Endothelial cell of umbilical vein (primary cell): ENCODE data around the gene TAMALIN. TPM values are rescaled to one million over a fixed set of nuclear protein-coding genes. Genes with fewer than 3 reads are reported as not detected.
A peak's percentile ranks its signal among the peaks of the same experiment; 100 is the strongest.

ENCODE experiments used
- BruUV-seq: library from RNA; stranded (reverse); fragments of 400-500 nt; replicated peaks from 2 replicates; lab custom pipeline; 2021; lab: Mats Ljungman, UMichigan
- CTCF ChIA-PET: fragments of 300-600, 350-600 bp; sonication (Branson Sonifier 250); formaldehyde crosslinking; loops from one replicate; lab custom pipeline; 2021; ENCODE audit warnings: antibody characterized with exemption, inconsistent platforms; lab: Charles Lee
- POLR2A ChIA-PET: fragments of 300-600, 350-600 bp; sonication (Branson Sonifier 250); formaldehyde crosslinking; loops from one replicate; lab custom pipeline; 2021; ENCODE audit warnings: antibody characterized with exemption, inconsistent platforms; lab: Charles Lee
- DNase-seq: peaks from one replicate; pipeline ENCODE4 v3.0.0-alpha.2; 2011; ENCODE audit warnings: low read depth, low spot score
- FAIRE-seq: peaks from 2 replicates; lab custom pipeline; 2011; peaks lifted over from hg19 to GRCh38; lab: Jason Lieb, UNC
- H2AFZ ChIP-seq: 2 replicates; pipeline ENCODE4 v1.6.0; 2012; ENCODE audit warnings: low read depth, low read length, control low read depth, inconsistent platforms
- H3K27ac ChIP-seq: 2 replicates; pipeline ENCODE4 v1.5.1; 2011; ENCODE audit warnings: low read depth, mild to moderate bottlenecking, control low read depth, low read length, moderate library complexity; ENCODE audit not compliant: insufficient read depth
- H3K27me3 ChIP-seq, 2 experiments: 2 replicates each; pipeline versions ENCODE4 v1.6.0 to v1.6.1; 2011; ENCODE audit warnings: low read length in 2 of 2, mixed read lengths in 1 of 2; ENCODE audit not compliant: control insufficient read depth in 2 of 2, insufficient read depth in 2 of 2
- H3K36me3 ChIP-seq, 2 experiments: 2 replicates in 1 of 2; 3 replicates in 1 of 2; pipeline ENCODE4 v1.5.1; 2011; ENCODE audit warnings: low read length in 2 of 2, mild to moderate bottlenecking in 1 of 2, moderate library complexity in 1 of 2; ENCODE audit not compliant: control insufficient read depth in 2 of 2, insufficient read depth in 2 of 2; ENCODE audit errors: extremely low read depth in 1 of 2
- H3K4me1 ChIP-seq: 3 replicates; pipeline ENCODE4 v1.5.1; 2011; ENCODE audit warnings: mild to moderate bottlenecking, low read length; ENCODE audit not compliant: control insufficient read depth, insufficient read depth; ENCODE audit errors: extremely low read depth
- H3K4me2 ChIP-seq: 2 replicates; pipeline ENCODE4 v1.6.1; 2011; ENCODE audit warnings: low read length, control low read depth, mixed read lengths; ENCODE audit not compliant: insufficient read depth
- H3K4me3 ChIP-seq, 3 experiments: fragments of 200-600 bp in 1 of 3; sonication (generic), shearing (Covaris generic) in 1 of 3; replicated peaks in 1 of 3; 2 replicates each; pipeline ENCODE4 v1.5.1; 2011 to 2016; ENCODE audit warnings: control low read depth in 3 of 3, low read length in 3 of 3, mild to moderate bottlenecking in 2 of 3, inconsistent platforms in 1 of 3, low read depth in 1 of 3, moderate library complexity in 1 of 3; ENCODE audit not compliant: insufficient read depth in 1 of 3
- H3K79me2 ChIP-seq: 2 replicates; pipeline ENCODE4 v1.6.0; 2012; ENCODE audit warnings: low read length, inconsistent platforms; ENCODE audit not compliant: control insufficient read depth, insufficient read depth
- H3K9ac ChIP-seq: replicated peaks from 2 replicates; pipeline ENCODE3; 2011; ENCODE audit warnings: low read length, control low read depth; ENCODE audit not compliant: insufficient read depth; ENCODE audit errors: extremely low read depth
- H3K9me1 ChIP-seq: replicated peaks from 3 replicates; pipeline ENCODE4 v1.6.0; 2011; ENCODE audit warnings: mild to moderate bottlenecking, low read length; ENCODE audit not compliant: control insufficient read depth, insufficient read depth; ENCODE audit errors: extremely low read depth
- H3K9me3 ChIP-seq: replicated peaks from 2 replicates; pipeline ENCODE4 v1.5.1; 2012; ENCODE audit warnings: low read length, inconsistent platforms; ENCODE audit not compliant: control insufficient read depth, insufficient read depth
- H4K20me1 ChIP-seq: replicated peaks from 2 replicates; pipeline ENCODE3; 2011; ENCODE audit warnings: mild to moderate bottlenecking, low read length; ENCODE audit not compliant: control insufficient read depth, insufficient read depth; ENCODE audit errors: extremely low read depth
- CTCF ChIP-seq, 2 donors: IDR thresholded peaks; 1 replicate in 1 of 2; 2 replicates in 1 of 2; pipeline ENCODE4 v1.5.1; 2011; ENCODE audit warnings: low read length in 2 of 2, mild to moderate bottlenecking in 2 of 2, moderate library complexity in 2 of 2, control low read depth in 1 of 2, inconsistent platforms in 1 of 2, low read depth in 1 of 2; ENCODE audit not compliant: insufficient read depth in 1 of 2; ENCODE audit errors: extremely low read depth in 1 of 2
- EZH2 ChIP-seq: IDR thresholded peaks from 2 replicates; pipeline ENCODE4 v1.6.1; 2012; ENCODE audit warnings: borderline replicate concordance, low read depth, mild to moderate bottlenecking, moderate library complexity, low read length, inconsistent platforms; ENCODE audit not compliant: severe bottlenecking
- FOS ChIP-seq: IDR thresholded peaks from 2 replicates; pipeline ENCODE4 v1.6.1; 2011; ENCODE audit warnings: mild to moderate bottlenecking, low read length, moderate library complexity, borderline replicate concordance; ENCODE audit not compliant: insufficient read depth
- GATA2 ChIP-seq: IDR thresholded peaks from 2 replicates; pipeline ENCODE4 v1.7.0; 2011; ENCODE audit warnings: low read depth, mild to moderate bottlenecking, moderate library complexity, mixed read lengths, low read length; ENCODE audit not compliant: insufficient read length, insufficient read depth
- MAX ChIP-seq: IDR thresholded peaks from 2 replicates; pipeline ENCODE4 v1.6.1; 2011; ENCODE audit not compliant: insufficient read depth, insufficient read length
- MYC ChIP-seq: IDR thresholded peaks from one replicate; pipeline ENCODE4 v1.6.1; 2011; ENCODE audit warnings: mild to moderate bottlenecking, low read depth, low read length
- POLR2A ChIP-seq: IDR thresholded peaks from 2 replicates; pipeline ENCODE4 v1.6.1; 2012; ENCODE audit warnings: low read depth, mild to moderate bottlenecking, control low read depth, low read length
- POLR2AphosphoS5 ChIP-seq: IDR thresholded peaks from 2 replicates; pipeline ENCODE4 v1.6.1; 2012; ENCODE audit warnings: low read depth, mild to moderate bottlenecking, control low read depth, low read length, moderate library complexity; ENCODE audit not compliant: insufficient read depth
- dilution Hi-C: fragments of 300-500 bp; cut with MboI; formaldehyde crosslinking; loops from one replicate; pipeline ENCODE4 v1.15.0; 2019; ENCODE audit warnings: low sequenced_read_pairs; ENCODE audit not compliant: extremely low pct_ligation_motif_present
- intact Hi-C: fragments of 100-400 bp; cut with micrococcal nuclease; formaldehyde crosslinking; loops from one replicate; pipeline ENCODE4 v1.10.0; 2022
- polyA plus RNA-seq, 4 experiments: library from polyadenylated mRNA; depleted of rRNA in 3 of 4; stranded (reverse) in 3 of 4; unstranded in 1 of 4; fragments of >200 nt; gene quantifications; 2 replicates each; pipeline versions ENCODE4 v1.2.1 to v1.2.3, GENCODE V29; 2011 to 2012; ENCODE audit warnings: missing spikeins in 1 of 4
- total RNA-seq: library from RNA; stranded (reverse); gene quantifications from 2 replicates; pipeline ENCODE4 v1.2.3, GENCODE V29; 2021

The TAMALIN gene
- total and polyA plus RNA-seq, 2 donors (not counting 3 experiments of a cell fraction or from before 2014, with no cell fraction given), result 53.3 to 87.5 TPM

- dilution Hi-C loops, result no loop called here
- intact Hi-C loops, result loop anchor here (1.0 to 2.0 kb wide), 6 partner anchors 13 to 54 kb away; partner anchors contain the start of gene ATG101
- H3K4me2 ChIP-seq, result peak within 1 kb of the TSS; percentile 75
- TSS peak; percentile 89 for BruUV-seq
- H3K27ac ChIP-seq, result peak within 1 kb of the TSS; percentile 85
- FAIRE-seq, result peak; percentile 88
- no peaks in the 10 kb centered on the region for H3K9me3 ChIP-seq
- H4K20me1 ChIP-seq, result no peaks in the 10 kb centered on the region
- peak; percentile 96 for DNase-seq
- TF ChIP-seq MAX (no peak), POLR2AphosphoS5 (no peak), CTCF (IDR thresholded peaks at IDR 0.05; ENCODE audit: extremely low read depth in 1 of 2, insufficient read depth in 1 of 2, low read depth in 1 of 2, low read length in 2 of 2) (peak; percentile 5 to 10), MYC (no peak), POLR2A (no peak), FOS (no peak), EZH2 (no peak), GATA2 (no peak)
- peak within 1 kb of the TSS; percentile 76 for H2AFZ ChIP-seq
- H3K9ac ChIP-seq, result peak within 1 kb of the TSS; percentile 97
- ChIA-PET POLR2A (interaction anchor here (0.7 to 1.2 kb wide), 2 partner anchors 41 to 44 kb away, joined by 4 to 6 read pairs; partner anchors contain the start of gene TAMALIN), CTCF (interaction anchor here (0.6 to 2.7 kb wide), 17 partner anchors 8 to 987 kb away, joined by 3 to 33 read pairs (median 4); partner anchors contain the start of gene ATG101)
- no peaks in the 10 kb centered on the region for H3K27me3 ChIP-seq
- no peaks in the 10 kb centered on the region for H3K9me1 ChIP-seq
- no peaks in the 10 kb centered on the region for H3K36me3 ChIP-seq
- peaks cover 20% of the 10 kb centered on the region for H3K4me1 ChIP-seq
- H3K79me2 ChIP-seq, result no peaks in the 10 kb centered on the region
- peak within 1 kb of the TSS; percentile 32 to 46 (median 44) for H3K4me3 ChIP-seq
These were observed 44.2 kb downstream of the TAMALIN start, which contains the start of gene NR4A1 for GRCh38 chr12:52050758-52051541. Gene NR4A1, plus strand, starts transcription at chr12:52051442. Its CDS starts 2,887 bp downstream, at chr12:52054329.
